Prostate gland (tissue), 2 donors: ENCODE data around the gene DNAJA2. TPM values are rescaled to one million over a fixed set of nuclear protein-coding genes. Genes with fewer than 3 reads are reported as not detected.
"Not testable (repeated sequence)": the region's sequence is repeated elsewhere in the genome, so short reads cannot be mapped to it uniquely, and the experiment has no call there.

Experiments
- DNase-seq: peaks from one replicate; pipeline ENCODE4 v3.0.0-alpha.2; 2019; ENCODE audit warnings: low spot score
- H3K27ac ChIP-seq, 2 donors: fragments of 200-600 bp; sonication (generic); 2 replicates each; pipeline ENCODE4 v1.5.1; 2017 to 2019
- H3K27me3 ChIP-seq: fragments of 200-600 bp; sonication (generic); replicated peaks from 2 replicates; pipeline ENCODE4 v1.5.1; 2019; ENCODE audit not compliant: insufficient read depth
- H3K36me3 ChIP-seq, 2 donors: fragments of 200-600 bp; sonication (generic); 1 replicate in 1 of 2; 2 replicates in 1 of 2; pipeline versions ENCODE4 v1.5.1 to v1.8.1; 2017 to 2019
- H3K4me1 ChIP-seq: fragments of 200-600 bp; sonication (generic); replicated peaks from 2 replicates; pipeline ENCODE4 v1.5.1; 2019
- H3K4me3 ChIP-seq, 2 donors: fragments of 200-600 bp; sonication (generic); 2 replicates each; pipeline ENCODE4 v1.5.1; 2017 to 2019
- H3K9me3 ChIP-seq: fragments of 200-600 bp; sonication (generic); 2 replicates; pipeline ENCODE4 v1.5.1; 2017
- CTCF ChIP-seq, 4 experiments: fragments of 200-600 bp in 2 of 4; fragments of 450-650 bp in 2 of 4; sonication (generic) in 2 of 4; IDR thresholded peaks; 1 replicate in 3 of 4; 2 replicates in 1 of 4; pipeline ENCODE4 v1.5.1; 2016 to 2019; ENCODE audit warnings: antibody characterized with exemption in 4 of 4, mild to moderate bottlenecking in 2 of 4, moderate library complexity in 2 of 4
- POLR2A ChIP-seq: fragments of 450-650 bp; IDR thresholded peaks from one replicate; pipeline ENCODE4 v1.6.1; 2016; ENCODE audit warnings: antibody characterized with exemption, mild to moderate bottlenecking
- POLR2AphosphoS5 ChIP-seq: sonication (generic); formaldehyde crosslinking; IDR thresholded peaks from one replicate; pipeline ENCODE4 v1.6.1; 2017; ENCODE audit warnings: antibody characterized with exemption
- WGBS: methylation state at CpG from one replicate; pipeline ENCODE4 v1.1.5; 2018; 5-methylcytosine and 5-hydroxymethylcytosine counted together
- intact Hi-C: fragments of 100-400 bp; cut with DNase I; formaldehyde crosslinking; loops from one replicate; pipeline ENCODE4 v1.14.2; 2022
- total RNA-seq, 2 donors: library from RNA; depleted of rRNA; stranded (reverse); fragments of >200 nt; gene quantifications; one replicate each; pipeline ENCODE4 v1.1.0, GENCODE V29; 2016

The DNAJA2 gene
- total RNA-seq, 2 donors from 2014 or later = 41.1 to 64.4 TPM

- H3K4me3 ChIP-seq = no peak overlapping the region
- H3K36me3 ChIP-seq = no peaks in the 10 kb centered on the region
- no peak for TF ChIP-seq CTCF (IDR thresholded peaks at IDR 0.05)
- no peak for TF ChIP-seq POLR2AphosphoS5
- no peak for TF ChIP-seq POLR2A
- no peak overlapping the region for H3K27ac ChIP-seq
- no peaks in the 10 kb centered on the region for H3K9me3 ChIP-seq
- 75% methylated on average over 7 of the region's 7 CpGs for WGBS
- intact Hi-C loops = no loop called here
- no peaks in the 10 kb centered on the region for H3K4me1 ChIP-seq
- no peaks in the 10 kb centered on the region for H3K27me3 ChIP-seq
- no peak for DNase-seq
Observed at GRCh38 chr16:46949241-46949892, 24.1 kb downstream of the DNAJA2 start.

GRCh38 chr16:46948548-46949166, 24.8 kb downstream of the DNAJA2 start:
- H3K4me3 ChIP-seq = no peak overlapping the region
- 76% methylated on average over 4 of the region's 4 CpGs for WGBS
- no peak for DNase-seq
- no peak for TF ChIP-seq POLR2A
- no peak for TF ChIP-seq POLR2AphosphoS5
- TF ChIP-seq CTCF (IDR thresholded peaks at IDR 0.05) = no peak
- no peaks in the 10 kb centered on the region for H3K36me3 ChIP-seq
- H3K27me3 ChIP-seq = no peaks in the 10 kb centered on the region
- H3K4me1 ChIP-seq = no peaks in the 10 kb centered on the region
- no peaks in the 10 kb centered on the region for H3K9me3 ChIP-seq
- H3K27ac ChIP-seq = no peak overlapping the region
- intact Hi-C loops = no loop called here

- no peaks in the 10 kb centered on the region for H3K9me3 ChIP-seq
- no peak for TF ChIP-seq POLR2A
- no peak for TF ChIP-seq POLR2AphosphoS5
- TF ChIP-seq CTCF (IDR thresholded peaks at IDR 0.05) = peak in 3 of 4 experiments; percentile 39 to 52 (median 49)
- no peak overlapping the region for H3K27ac ChIP-seq
- H3K36me3 ChIP-seq = no peaks in the 10 kb centered on the region
- 75% methylated on average over 7 of the region's 7 CpGs for WGBS
- no peaks in the 10 kb centered on the region for H3K4me1 ChIP-seq
- no peak for DNase-seq
- no peaks in the 10 kb centered on the region for H3K27me3 ChIP-seq
- intact Hi-C loops = no loop called here
- H3K4me3 ChIP-seq = no peak overlapping the region
Observed at GRCh38 chr16:46947900-46948547, 25.4 kb downstream of the DNAJA2 start.

- H3K36me3 ChIP-seq, H3K4me1 ChIP-seq, intact Hi-C loops, H3K27me3 ChIP-seq, H3K27ac ChIP-seq, H3K4me3 ChIP-seq, DNase-seq, H3K9me3 ChIP-seq: not testable (repeated sequence)
- 86% methylated on average over 8 of the region's 8 CpGs for WGBS
Observed at GRCh38 chr16:46944713-46945112, 28.8 kb downstream of the DNAJA2 start.

GRCh38 chr16:46937536-46937935, 35.9 kb downstream of the DNAJA2 start:
- intact Hi-C loops = no loop called here
- no peak overlapping the region for H3K4me3 ChIP-seq
- no peak for DNase-seq
- H3K36me3 ChIP-seq = no peaks in the 10 kb centered on the region
- no peaks in the 10 kb centered on the region for H3K4me1 ChIP-seq
- no peak overlapping the region for H3K27ac ChIP-seq
- TF ChIP-seq POLR2AphosphoS5 (no peak), CTCF (IDR thresholded peaks at IDR 0.05) (no peak), POLR2A (no peak)
- H3K9me3 ChIP-seq = no peaks in the 10 kb centered on the region
- no peaks in the 10 kb centered on the region for H3K27me3 ChIP-seq
